Forelimb muscle (tissue), 1 donor: Measurements from ENCODE around the gene ABTB1. TPM values are rescaled to one million over a fixed set of nuclear protein-coding genes. Genes with fewer than 3 reads are reported as not detected.

ENCODE experiments used
- DNase-seq: peaks from one replicate; pipeline ENCODE4 v3.0.0-alpha.2; 2013; ENCODE audit warnings: low read depth
- polyA plus RNA-seq: library from polyadenylated mRNA; unstranded; fragments of 120-200 nt; gene quantifications from one replicate; pipeline ENCODE4 v1.2.1, GENCODE V29; 2013; ENCODE audit not compliant: insufficient read length

Gene ABTB1
- polyA plus RNA-seq, 1 donor, result 16.5 TPM

GRCh38 chr3:127686512-127686894 is 13.8 kb downstream of the ABTB1 start:
- DNase-seq, result no peak

GRCh38 chr3:127687228-127687737 is 14.5 kb downstream of the ABTB1 start:
- no peak for DNase-seq

- no peak for DNase-seq
These were observed 15.3 kb downstream of the ABTB1 start for GRCh38 chr3:127688022-127688415.

GRCh38 chr3:127688416-127689265 is 15.9 kb downstream of the ABTB1 start:
- no peak for DNase-seq

GRCh38 chr3:127689266-127689860 is 16.6 kb downstream of the ABTB1 start:
- no peak for DNase-seq

- DNase-seq, result no peak
These were observed 17.4 kb downstream of the ABTB1 start for GRCh38 chr3:127690106-127690505.

GRCh38 chr3:127690823-127691452 is 18.2 kb downstream of the ABTB1 start:
- DNase-seq, result no peak

GRCh38 chr3:127691489-127691888 is 18.7 kb downstream of the ABTB1 start:
- no peak for DNase-seq

GRCh38 chr3:127691974-127692373 is 19.2 kb downstream of the ABTB1 start:
- no peak for DNase-seq

GRCh38 chr3:127692501-127693335 is 20.0 kb downstream of the ABTB1 start:
- no peak for DNase-seq

GRCh38 chr3:127693336-127693843 is 20.6 kb downstream of the ABTB1 start:
- DNase-seq, result no peak

- DNase-seq, result no peak
These were observed 21.9 kb downstream of the ABTB1 start for GRCh38 chr3:127694467-127695215.

- peak; percentile 93 for DNase-seq
These were observed 24.9 kb downstream of the ABTB1 start for GRCh38 chr3:127697551-127698240.

- no peak for DNase-seq
These were observed 25.5 kb downstream of the ABTB1 start for GRCh38 chr3:127698286-127698685.

GRCh38 chr3:127698691-127699415 is 26.1 kb downstream of the ABTB1 start:
- peak; percentile 70 for DNase-seq

- DNase-seq, result no peak
These were observed 26.9 kb downstream of the ABTB1 start for GRCh38 chr3:127699416-127700300.

- DNase-seq, result no peak
These were observed 27.7 kb downstream of the ABTB1 start for GRCh38 chr3:127700406-127700805.

- no peak for DNase-seq
These were observed 28.6 kb downstream of the ABTB1 start for GRCh38 chr3:127701280-127701911.
